ENCODE results near the gene GMCL2. TPM values are rescaled to one million over a fixed set of nuclear protein-coding genes. Genes with fewer than 3 reads are reported as not detected.

The GMCL2 gene
- total and polyA plus RNA-seq, 7 experiments from 2014 or later = not detected

GRCh38 chr5:178205749-178206047, 18.5 kb upstream of the GMCL2 start:
- DNase-seq (no peak), ATAC-seq (no peak)
- ChIA-PET CTCF (interaction anchor here (1.0 kb wide), 1 partner anchor 11 kb away, joined by 3 read pairs; no protein-coding TSS in a partner anchor), POLR2A (interaction anchor here (0.6 to 1.9 kb wide), 10 partner anchors 9 to 278 kb away, joined by 3 to 11 read pairs (median 4); partner anchors contain the start of gene PHYKPL)
- Histone ChIP-seq H3K27ac (ENCODE audit: low read depth, low read length) (peak overlapping the region; percentile 88), H3K36me3 (ENCODE audit: control insufficient read depth in 2 of 3, insufficient read depth in 3 of 3, low read length in 3 of 3) (peaks cover 19 to 43% (median 29%) of the 10 kb centered on the region in 3 experiments), H3K27me3 (ENCODE audit: control insufficient read depth in 2 of 2, insufficient read depth in 2 of 2, low read length in 2 of 2) (no peaks in the 10 kb centered on the region), H3K4me3 (ENCODE audit: low read length) (peak overlapping the region; percentile 85), H3K4me1 (ENCODE audit: control insufficient read depth in 2 of 2, insufficient read depth in 2 of 2, low read length in 2 of 2) (peaks cover 11 to 25% of the 10 kb centered on the region in 2 donors), H3K9me3 (ENCODE audit: control insufficient read depth in 2 of 3, low read length in 3 of 3) (no peaks in the 10 kb centered on the region)
- peaks cover 28 to 45% (median 33%) of the 10 kb centered on the region in 7 donors for H3K4me1 Mint-ChIP-seq
- H3K4me3 Mint-ChIP-seq = peak overlapping the region; percentile 71 to 96 (median 82)
- intact Hi-C loops (cut with micrococcal nuclease) = loop anchor here (2.0 to 10.0 kb wide), 9 partner anchors 51 to 1867 kb away; partner anchors contain the start of genes RUFY1 (in 2 of the 2), ARL10 (in 1 of the 2), HNRNPH1 (in 1 of the 2) and KIAA1191 (in 1 of the 2)
- H3K27me3 Mint-ChIP-seq = peaks cover 0 to 2% (median 0%) of the 10 kb centered on the region in 5 donors
- peaks cover 4 to 37% (median 14%) of the 10 kb centered on the region in 5 donors for H3K36me3 Mint-ChIP-seq
- H3K27ac Mint-ChIP-seq = peak overlapping the region; percentile 81 to 94 (median 86)
- H3K9me3 Mint-ChIP-seq = peaks cover 0 to 5% (median 0%) of the 10 kb centered on the region in 11 donors

GRCh38 chr5:178204935-178205748, 18.0 kb upstream of the GMCL2 start:
- POLR2A ChIA-PET = interaction anchor here (0.6 to 1.9 kb wide), 20 partner anchors 8 to 1473 kb away, joined by 3 to 16 read pairs (median 3); partner anchors contain the start of gene PHYKPL
- CTCF ChIA-PET = interaction anchor here (0.6 to 1.0 kb wide), 2 partner anchors 11 to 385 kb away, joined by 3 read pairs; partner anchors contain the start of gene COL23A1
- peaks cover 3 to 34% (median 14%) of the 10 kb centered on the region in 5 donors for H3K36me3 Mint-ChIP-seq
- peaks cover 0 to 5% (median 0%) of the 10 kb centered on the region in 11 donors for H3K9me3 Mint-ChIP-seq
- ATAC-seq (peak; percentile 58), DNase-seq (peak; percentile 48 to 84 (median 58))
- H3K4me3 ChIP-seq (ENCODE audit: low read length) = peak overlapping the region; percentile 94
- peaks cover 0 to 2% (median 0%) of the 10 kb centered on the region in 5 donors for H3K27me3 Mint-ChIP-seq
- peaks cover 19 to 37% (median 29%) of the 10 kb centered on the region in 3 experiments for H3K36me3 ChIP-seq (ENCODE audit: control insufficient read depth in 2 of 3, insufficient read depth in 3 of 3, low read length in 3 of 3)
- intact Hi-C loops (cut with micrococcal nuclease) = loop anchor here (1.0 to 10.0 kb wide), 12 partner anchors 27 to 1867 kb away; partner anchors contain the start of genes PHYKPL (in 2 of the 2), RMND5B (in 2 of the 2), RUFY1 (in 2 of the 2) and ARL10 (in 1 of the 2)
- H3K9me3 ChIP-seq (ENCODE audit: control insufficient read depth in 2 of 3, low read length in 3 of 3) = no peaks in the 10 kb centered on the region
- H3K27ac ChIP-seq (ENCODE audit: low read depth, low read length) = peak overlapping the region; percentile 88
- H3K27me3 ChIP-seq (ENCODE audit: control insufficient read depth in 2 of 2, insufficient read depth in 2 of 2, low read length in 2 of 2) = no peaks in the 10 kb centered on the region
- peak overlapping the region; percentile 81 to 94 (median 86) for H3K27ac Mint-ChIP-seq
- peaks cover 28 to 42% (median 33%) of the 10 kb centered on the region in 7 donors for H3K4me1 Mint-ChIP-seq
- peak overlapping the region; percentile 71 to 97 (median 83) for H3K4me3 Mint-ChIP-seq
- H3K4me1 ChIP-seq (ENCODE audit: control insufficient read depth in 2 of 2, insufficient read depth in 2 of 2, low read length in 2 of 2) = peaks cover 11 to 25% of the 10 kb centered on the region in 2 donors

- peak within 1 kb of the TSS; percentile 94 for H3K4me3 ChIP-seq (ENCODE audit: low read length)
- ATAC-seq (peak; percentile 92), DNase-seq (peak; percentile 93 to 98 (median 95))
- H3K36me3 ChIP-seq (ENCODE audit: control insufficient read depth in 2 of 3, insufficient read depth in 3 of 3, low read length in 3 of 3) = peaks cover 19 to 29% (median 23%) of the 10 kb centered on the region in 3 experiments
- peak within 1 kb of the TSS; percentile 88 for H3K27ac ChIP-seq (ENCODE audit: low read depth, low read length)
- H3K27me3 ChIP-seq (ENCODE audit: control insufficient read depth in 2 of 2, insufficient read depth in 2 of 2, low read length in 2 of 2) = no peaks in the 10 kb centered on the region
- peak within 1 kb of the TSS; percentile 91 to 100 (median 99) for H3K27ac Mint-ChIP-seq
- H3K4me3 Mint-ChIP-seq = peak within 1 kb of the TSS; percentile 90 to 100 (median 99)
- peaks cover 0 to 5% (median 0%) of the 10 kb centered on the region in 11 donors for H3K9me3 Mint-ChIP-seq
- H3K4me1 ChIP-seq (ENCODE audit: control insufficient read depth in 2 of 2, insufficient read depth in 2 of 2, low read length in 2 of 2) = peaks cover 11 to 25% of the 10 kb centered on the region in 2 donors
- no peaks in the 10 kb centered on the region for H3K9me3 ChIP-seq (ENCODE audit: control insufficient read depth in 2 of 3, low read length in 3 of 3)
- H3K36me3 Mint-ChIP-seq = peaks cover 3 to 29% (median 14%) of the 10 kb centered on the region in 5 donors
- H3K4me1 Mint-ChIP-seq = peaks cover 27 to 35% (median 33%) of the 10 kb centered on the region in 7 donors
- ChIA-PET CTCF (interaction anchor here (0.6 kb wide), 1 partner anchor 386 kb away, joined by 3 read pairs; the partner anchor contains the start of gene COL23A1), POLR2A (interaction anchor here (0.6 to 1.5 kb wide), 13 partner anchors 10 to 1474 kb away, joined by 3 to 16 read pairs (median 3); partner anchors contain the start of gene PHYKPL)
- H3K27me3 Mint-ChIP-seq = peaks cover 0 to 2% (median 0%) of the 10 kb centered on the region in 5 donors
- intact Hi-C loops (cut with micrococcal nuclease) = loop anchor here (1.0 to 10.0 kb wide), 11 partner anchors 28 to 1840 kb away; partner anchors contain the start of genes PHYKPL (in 2 of the 2), RUFY1 (in 2 of the 2), ARL10 (in 1 of the 2) and CLK4 (in 1 of the 2)
Observed at GRCh38 chr5:178204182-178204934, 17.2 kb upstream of the GMCL2 start, which contains the start of gene HNRNPAB. Gene HNRNPAB (plus strand): TSS chr5:178204533. CDS start chr5:178204838, 305 bp downstream.

GRCh38 chr5:178203670-178204181, 16.6 kb upstream of the GMCL2 start:
- no peak for DNase-seq
- Mint-ChIP-seq H3K36me3 (peaks cover 3 to 24% (median 14%) of the 10 kb centered on the region in 5 donors), H3K4me1 (peaks cover 21 to 33% (median 28%) of the 10 kb centered on the region in 7 donors), H3K9me3 (peaks cover 0 to 5% (median 0%) of the 10 kb centered on the region in 11 donors), H3K27ac (peak overlapping the region in 8 of 9 donors; percentile 58 to 100 (median 98)), H3K4me3 (peak overlapping the region; percentile 90 to 100 (median 99)), H3K27me3 (peaks cover 0 to 2% (median 0%) of the 10 kb centered on the region in 5 donors)
- peak overlapping the region; percentile 88 for H3K27ac ChIP-seq (ENCODE audit: low read depth, low read length)
- POLR2A ChIA-PET = interaction anchor here (0.8 to 1.5 kb wide), 10 partner anchors 11 to 1474 kb away, joined by 3 to 16 read pairs (median 3); partner anchors contain the start of gene PHYKPL
- peaks cover 12 to 23% (median 17%) of the 10 kb centered on the region in 3 experiments for H3K36me3 ChIP-seq (ENCODE audit: control insufficient read depth in 2 of 3, insufficient read depth in 3 of 3, low read length in 3 of 3)
- CTCF ChIA-PET = no interaction called here
- H3K4me1 ChIP-seq (ENCODE audit: control insufficient read depth in 2 of 2, insufficient read depth in 2 of 2, low read length in 2 of 2) = peaks cover 11 to 25% of the 10 kb centered on the region in 2 donors
- peak; percentile 6 for ATAC-seq
- H3K4me3 ChIP-seq (ENCODE audit: low read length) = peak overlapping the region; percentile 94
- no peaks in the 10 kb centered on the region for H3K27me3 ChIP-seq (ENCODE audit: control insufficient read depth in 2 of 2, insufficient read depth in 2 of 2, low read length in 2 of 2)
- no peaks in the 10 kb centered on the region for H3K9me3 ChIP-seq (ENCODE audit: control insufficient read depth in 2 of 3, low read length in 3 of 3)
- intact Hi-C loops (cut with micrococcal nuclease) = loop anchor here (1.0 to 10.0 kb wide), 11 partner anchors 29 to 1839 kb away; partner anchors contain the start of genes PHYKPL (in 2 of the 2), RUFY1 (in 2 of the 2), ARL10 (in 1 of the 2) and CLK4 (in 1 of the 2)

- peaks cover 0 to 2% (median 0%) of the 10 kb centered on the region in 5 donors for H3K27me3 Mint-ChIP-seq
- CTCF ChIA-PET = interaction anchor here (0.7 kb wide), 1 partner anchor 33 kb away, joined by 4 read pairs; no protein-coding TSS in a partner anchor
- Histone ChIP-seq H3K27ac (ENCODE audit: low read depth, low read length) (no peak overlapping the region), H3K4me3 (ENCODE audit: low read length) (no peak overlapping the region), H3K36me3 (ENCODE audit: control insufficient read depth in 2 of 3, insufficient read depth in 3 of 3, low read length in 3 of 3) (peaks cover under 1 to 13% (median 9%) of the 10 kb centered on the region in 3 experiments), H3K4me1 (ENCODE audit: control insufficient read depth in 2 of 2, insufficient read depth in 2 of 2, low read length in 2 of 2) (peaks cover 11 to 21% of the 10 kb centered on the region in 2 donors), H3K27me3 (ENCODE audit: control insufficient read depth in 2 of 2, insufficient read depth in 2 of 2, low read length in 2 of 2) (no peaks in the 10 kb centered on the region), H3K9me3 (ENCODE audit: control insufficient read depth in 2 of 3, low read length in 3 of 3) (no peaks in the 10 kb centered on the region)
- peak overlapping the region in 2 of 9 donors; percentile 31 to 65 for H3K27ac Mint-ChIP-seq
- H3K4me1 Mint-ChIP-seq = peaks cover 13 to 26% (median 21%) of the 10 kb centered on the region in 7 donors
- intact Hi-C loops (cut with micrococcal nuclease) = loop anchor here (5.0 to 10.0 kb wide), 5 partner anchors 70 to 1838 kb away; partner anchors contain the start of genes RUFY1 (in 2 of the 2), ARL10 (in 1 of the 2), KIAA1191 (in 1 of the 2) and RMND5B (in 1 of the 2)
- peaks cover 0 to 5% (median 0%) of the 10 kb centered on the region in 11 donors for H3K9me3 Mint-ChIP-seq
- DNase-seq = no peak
- H3K4me3 Mint-ChIP-seq = peak overlapping the region in 9 of 10 donors; percentile 41 to 96 (median 56)
- peaks cover 3 to 22% (median 14%) of the 10 kb centered on the region in 5 donors for H3K36me3 Mint-ChIP-seq
- no peak for ATAC-seq
- POLR2A ChIA-PET = interaction anchor here (1.1 kb wide), 1 partner anchor 9 kb away, joined by 3 read pairs; no protein-coding TSS in a partner anchor
Observed at GRCh38 chr5:178202541-178202940, 15.4 kb upstream of the GMCL2 start.

All from naive thymus-derived CD4-positive, alpha-beta T cell (primary cell).